Small intestine (tissue), 7 donors: ENCODE measurements around the gene KRT84. TPM values are rescaled to one million over a fixed set of nuclear protein-coding genes. Genes with fewer than 3 reads are reported as not detected.
"Not testable (repeated sequence)": the region's sequence is repeated elsewhere in the genome, so short reads cannot be mapped to it uniquely, and the experiment has no call there.

Source experiments
- DNase-seq, 2 donors: peaks; one replicate each; pipeline versions ENCODE4 v3.0.0 to v3.0.0-alpha.2; 2013
- FAIRE-seq: peaks from 2 replicates; lab custom pipeline; 2012; peaks lifted over from hg19 to GRCh38; lab: Jason Lieb, UNC
- H3K27ac ChIP-seq, 3 donors: one replicate each; pipeline ENCODE4 v1.5.1; 2013; ENCODE audit warnings: low read length in 2 of 3, mild to moderate bottlenecking in 2 of 3, control low read depth in 1 of 3, inconsistent platforms in 1 of 3, low read depth in 1 of 3, moderate library complexity in 1 of 3
- H3K27me3 ChIP-seq, 3 donors: one replicate each; pipeline ENCODE4 v1.6.1; 2013; ENCODE audit warnings: low read length in 3 of 3, inconsistent platforms in 1 of 3; ENCODE audit not compliant: control insufficient read depth in 3 of 3, insufficient read depth in 3 of 3
- H3K36me3 ChIP-seq, 3 donors: one replicate each; pipeline ENCODE4 v1.6.1; 2013; ENCODE audit warnings: low read length in 3 of 3, inconsistent platforms in 1 of 3, low read depth in 1 of 3, mild to moderate bottlenecking in 1 of 3, moderate library complexity in 1 of 3; ENCODE audit not compliant: control insufficient read depth in 3 of 3, insufficient read depth in 2 of 3
- H3K4me1 ChIP-seq, 3 donors: one replicate each; pipeline ENCODE4 v1.6.1; 2013; ENCODE audit warnings: low read length in 2 of 3, inconsistent platforms in 1 of 3, low read depth in 1 of 3, mild to moderate bottlenecking in 1 of 3, moderate library complexity in 1 of 3; ENCODE audit not compliant: control insufficient read depth in 3 of 3, insufficient read depth in 2 of 3
- H3K4me3 ChIP-seq, 3 donors: one replicate each; pipeline ENCODE4 v1.5.1; 2013; ENCODE audit warnings: low read length in 3 of 3, control low read depth in 1 of 3, inconsistent platforms in 1 of 3, low read depth in 1 of 3, mild to moderate bottlenecking in 1 of 3, moderate library complexity in 1 of 3
- H3K9me3 ChIP-seq, 2 donors: one replicate each; pipeline ENCODE4 v1.6.1; 2013; ENCODE audit warnings: low read depth in 1 of 2, low read length in 1 of 2; ENCODE audit not compliant: control insufficient read depth in 2 of 2, insufficient read depth in 1 of 2
- WGBS, 3 donors: extraction: QIAGEN DNeasy Blood & Tissue Kit; methylation state at CpG; one replicate each; pipeline ENCODE4 v1.1.7; 2013; 5-methylcytosine and 5-hydroxymethylcytosine counted together
- polyA plus RNA-seq, 4 donors: library from polyadenylated mRNA; stranded (reverse) in 3 of 4; unstranded in 1 of 4; fragments of 200-250 nt in 3 of 4; fragments of 120-200 nt in 1 of 4; gene quantifications; one replicate each; pipeline versions ENCODE4 v1.2.1 to v1.2.3, GENCODE V29; 2013
- donor health status: healthy with polysubstance abuse.
- donor health status: control.
- donor health status: control.
- donor health status: Bipolar disorder and iron deficiency.
- donor health status: healthy.

KRT84 gene
- polyA plus RNA-seq, 4 donors = not detected

DNA sequence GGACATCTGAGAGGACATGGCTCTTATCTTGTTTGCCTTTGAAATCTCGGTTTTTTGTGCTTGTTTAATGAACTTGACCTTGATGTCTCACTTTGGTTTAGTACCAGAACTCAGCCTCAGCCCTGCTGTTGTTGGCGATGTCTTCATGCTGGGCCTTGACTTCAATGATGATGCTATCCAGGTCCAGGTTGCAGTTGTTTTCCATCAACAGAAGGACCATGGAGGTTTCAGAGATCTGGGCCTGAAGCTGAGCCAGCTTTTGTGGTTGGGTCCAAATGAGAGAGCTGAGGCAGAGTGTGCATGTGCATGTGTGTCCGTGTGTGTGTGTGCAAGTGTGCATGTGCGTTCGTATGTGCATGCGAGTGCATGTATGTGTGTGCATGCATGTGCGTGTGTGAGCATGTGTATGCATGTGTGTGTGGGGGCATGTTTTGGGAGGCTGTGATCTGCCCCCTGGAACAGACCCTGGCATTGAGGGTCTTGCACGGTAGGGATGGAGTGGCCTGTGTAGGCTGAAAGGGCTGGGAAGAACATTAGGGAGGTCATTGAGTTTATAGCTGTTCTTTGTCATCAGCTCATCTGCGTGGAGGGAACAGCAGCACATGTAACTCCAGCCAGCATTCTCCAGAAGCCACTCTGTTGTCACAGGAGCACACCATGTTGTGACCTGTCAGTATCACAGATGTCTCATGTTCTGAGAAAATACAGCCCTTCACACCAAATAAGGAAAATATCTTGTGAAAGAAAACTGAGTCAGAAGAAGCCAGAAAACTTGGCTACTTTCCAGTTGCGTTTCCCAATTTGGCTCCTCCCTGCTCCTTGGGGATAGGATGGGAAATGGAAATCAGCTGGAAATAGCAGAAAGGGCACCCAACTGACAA lies 30.7 kb upstream of the KRT84 start:
- Histone ChIP-seq H3K4me3 (no peak overlapping the region), H3K9me3 (no peaks in the 10 kb centered on the region), H3K4me1 (no peaks in the 10 kb centered on the region), H3K36me3 (no peaks in the 10 kb centered on the region), H3K27ac (peak overlapping the region in 1 of 3 donors; percentile 30), H3K27me3 (no peaks in the 10 kb centered on the region)
- 63 to 68% (median 64%) methylated on average over 10 of the region's 10 CpGs for WGBS, 3 donors
- no peak for FAIRE-seq
- DNase-seq = no peak

DNA sequence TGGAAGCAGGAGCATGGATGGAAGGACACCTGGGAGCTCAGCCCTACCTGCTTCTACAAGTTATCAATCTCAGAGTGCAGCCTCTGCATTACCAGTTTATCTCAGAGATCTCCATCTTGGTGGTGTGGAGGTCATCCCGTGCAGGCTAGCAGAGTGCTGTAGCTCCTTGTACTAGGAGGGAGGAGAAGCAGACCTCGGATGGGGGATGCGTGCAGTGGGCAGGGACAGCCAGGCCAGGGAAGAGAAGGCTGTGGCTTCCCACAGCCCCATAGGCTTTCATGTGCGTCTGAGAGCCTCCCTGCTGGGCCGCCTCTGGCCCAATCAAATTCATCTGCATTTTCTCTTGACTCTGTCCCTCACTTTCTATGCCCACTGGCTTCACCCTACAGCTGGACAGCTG lies 29.5 kb upstream of the KRT84 start:
- Histone ChIP-seq H3K27me3 (no peaks in the 10 kb centered on the region), H3K9me3 (no peaks in the 10 kb centered on the region), H3K4me3 (no peak overlapping the region), H3K4me1 (no peaks in the 10 kb centered on the region), H3K36me3 (no peaks in the 10 kb centered on the region), H3K27ac (no peak overlapping the region)
- 70 to 83% (median 76%) methylated on average over 5 of the region's 5 CpGs for WGBS, 3 donors
- FAIRE-seq = no peak
- no peak for DNase-seq

DNA sequence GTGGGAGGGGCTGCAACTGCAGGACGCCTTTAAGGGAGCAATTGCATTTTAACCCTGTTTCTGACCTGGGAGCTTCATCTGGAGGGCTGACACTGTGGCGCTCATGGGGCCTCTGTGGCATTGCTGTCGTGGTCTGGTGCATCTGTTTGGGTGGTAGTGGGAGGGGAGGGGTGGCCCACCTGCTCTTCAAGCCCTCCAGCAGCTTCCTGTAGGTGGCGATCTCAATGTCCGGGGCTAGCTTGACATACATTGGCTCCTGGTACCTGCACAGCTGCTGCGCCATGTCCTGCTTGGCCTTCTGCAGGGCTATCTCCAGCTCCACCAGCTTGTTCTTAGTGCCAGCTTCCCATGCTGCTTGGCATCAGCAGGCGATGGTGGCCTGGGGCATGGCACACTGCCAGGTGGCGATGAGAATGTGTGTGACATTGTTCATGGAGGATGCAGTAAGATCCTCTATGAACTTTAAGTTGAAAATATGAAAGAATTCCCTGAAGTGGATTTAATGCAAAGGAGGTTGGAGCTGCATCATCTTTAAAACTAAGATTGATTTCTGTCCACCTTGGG lies 28.4 kb upstream of the KRT84 start:
- FAIRE-seq = no peak
- no peaks in the 10 kb centered on the region for H3K4me1 ChIP-seq
- 68 to 75% (median 69%) methylated on average over 8 of the region's 8 CpGs for WGBS, 3 donors
- H3K4me3 ChIP-seq = no peak overlapping the region
- no peak for DNase-seq
- H3K36me3 ChIP-seq = no peaks in the 10 kb centered on the region
- no peaks in the 10 kb centered on the region for H3K27me3 ChIP-seq
- H3K9me3 ChIP-seq = no peaks in the 10 kb centered on the region
- H3K27ac ChIP-seq = no peak overlapping the region

DNA sequence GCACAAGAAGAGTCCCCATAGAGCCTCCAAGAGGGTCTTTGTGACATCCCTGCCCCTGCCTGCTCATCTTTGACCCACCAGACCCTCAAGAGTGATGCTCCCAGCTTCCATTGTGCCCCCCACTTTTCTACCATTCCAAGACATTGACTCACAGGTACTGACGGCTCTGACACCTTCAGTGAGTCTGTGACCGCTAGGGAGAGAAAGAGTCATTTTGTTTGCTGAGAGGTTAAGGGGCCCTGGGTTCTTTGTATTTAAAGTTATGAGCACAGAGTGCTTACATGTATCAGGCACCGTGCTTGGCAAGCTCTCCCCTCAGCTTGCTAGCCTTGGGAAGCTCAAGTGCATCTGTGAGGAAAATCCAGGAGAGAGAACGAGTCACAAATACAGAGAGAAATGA lies 27.8 kb upstream of the KRT84 start:
- H3K4me3 ChIP-seq = no peak overlapping the region
- DNase-seq (no peak), FAIRE-seq (no peak)
- H3K9me3 ChIP-seq = no peaks in the 10 kb centered on the region
- H3K4me1 ChIP-seq = no peaks in the 10 kb centered on the region
- H3K27ac ChIP-seq = no peak overlapping the region
- H3K36me3 ChIP-seq = no peaks in the 10 kb centered on the region
- 45 to 53% (median 45%) methylated on average over 4 of the region's 4 CpGs for WGBS, 3 donors
- no peaks in the 10 kb centered on the region for H3K27me3 ChIP-seq

DNA sequence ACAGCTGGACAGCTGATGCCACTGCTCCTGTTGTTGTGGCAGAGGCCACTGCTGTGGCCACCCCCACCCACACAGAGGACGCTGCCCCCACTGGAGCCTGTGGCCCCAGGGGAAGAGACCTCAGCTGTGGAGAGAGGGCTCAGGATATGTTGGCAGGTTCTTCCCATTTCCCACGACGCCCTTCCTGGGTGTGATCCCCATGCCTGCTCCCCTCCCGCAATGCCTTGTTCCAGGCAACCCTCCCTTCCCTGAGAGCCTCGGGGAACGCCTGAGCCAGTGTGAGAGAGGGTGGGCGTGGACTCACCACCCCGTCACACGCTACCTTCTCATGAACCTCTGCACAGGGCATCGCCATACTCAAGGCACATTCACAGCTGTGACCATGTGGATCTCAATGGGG lies 26.4 kb upstream of the KRT84 start:
- no peak for DNase-seq
- H3K4me3 ChIP-seq = no peak overlapping the region
- no peaks in the 10 kb centered on the region for H3K4me1 ChIP-seq
- WGBS, 3 donors = 80 to 83% (median 83%) methylated on average over 10 of the region's 10 CpGs
- no peak for FAIRE-seq
- no peak overlapping the region for H3K27ac ChIP-seq
- H3K27me3 ChIP-seq = no peaks in the 10 kb centered on the region
- H3K9me3 ChIP-seq = no peaks in the 10 kb centered on the region
- no peaks in the 10 kb centered on the region for H3K36me3 ChIP-seq

DNA sequence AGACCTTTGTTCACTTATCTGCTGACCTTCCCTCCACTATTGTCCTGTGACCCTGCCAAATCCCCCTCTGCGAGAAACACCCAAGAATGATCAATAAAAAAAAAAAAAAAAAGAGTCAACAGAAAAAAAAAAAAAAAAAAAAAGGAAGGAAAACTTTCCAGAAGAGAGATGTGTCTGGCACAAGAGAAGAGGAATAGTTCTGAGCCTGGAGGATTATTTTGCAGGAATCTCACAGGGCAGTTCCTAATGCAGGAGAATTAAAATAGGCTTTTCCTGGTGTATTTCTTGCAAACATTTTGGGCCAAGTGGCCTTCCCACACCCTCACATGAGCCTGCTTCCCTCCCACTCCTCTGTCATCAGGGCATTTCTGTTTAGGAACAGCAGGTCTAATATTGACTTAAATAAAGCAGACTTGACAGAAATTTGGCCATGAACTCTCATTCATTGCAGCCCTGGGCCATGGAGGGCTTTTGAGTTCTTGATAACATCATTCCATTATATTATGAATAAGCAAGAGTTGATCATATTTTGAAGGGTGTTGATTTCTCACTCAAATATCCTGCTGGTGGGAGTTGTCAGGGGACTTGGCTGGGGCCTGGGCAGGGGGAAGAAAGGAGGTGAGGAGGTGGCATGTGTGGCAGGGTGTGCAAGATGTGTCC lies 25.3 kb upstream of the KRT84 start:
- H3K4me1 ChIP-seq, H3K9me3 ChIP-seq, DNase-seq, H3K27ac ChIP-seq, FAIRE-seq, H3K27me3 ChIP-seq, H3K4me3 ChIP-seq, H3K36me3 ChIP-seq: not testable (repeated sequence)
- 17% methylated on average over 1 of the region's 1 CpG; no CpG with 5 or more reads in 2 of the 3 donors for WGBS, 3 donors

DNA sequence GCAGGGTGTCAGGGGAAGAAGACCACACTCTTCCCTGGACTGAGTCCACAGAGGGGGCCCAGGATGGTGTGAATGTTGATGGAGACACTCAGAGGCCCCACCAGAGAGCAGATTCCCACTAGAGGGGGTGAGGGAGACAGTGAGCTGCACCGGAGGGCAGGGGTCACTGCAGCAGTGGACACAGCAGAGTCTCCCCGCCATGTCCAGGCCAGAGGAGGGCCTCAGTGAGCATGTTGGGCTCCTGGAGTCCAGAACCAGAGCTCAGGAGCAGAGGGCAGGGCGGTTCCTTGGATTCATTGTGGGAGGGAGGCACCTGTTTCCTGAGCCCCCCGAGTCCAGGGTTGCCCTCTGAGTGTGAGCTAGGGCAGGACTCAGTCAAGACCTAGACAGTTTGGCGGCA lies 22.5 kb upstream of the KRT84 start:
- Histone ChIP-seq H3K36me3 (no peaks in the 10 kb centered on the region), H3K27ac (no peak overlapping the region), H3K27me3 (no peaks in the 10 kb centered on the region), H3K4me3 (no peak overlapping the region), H3K9me3 (no peaks in the 10 kb centered on the region), H3K4me1 (no peaks in the 10 kb centered on the region)
- 75 to 85% (median 76%) methylated on average over 5 of the region's 5 CpGs for WGBS, 3 donors
- FAIRE-seq (no peak), DNase-seq (no peak)

DNA sequence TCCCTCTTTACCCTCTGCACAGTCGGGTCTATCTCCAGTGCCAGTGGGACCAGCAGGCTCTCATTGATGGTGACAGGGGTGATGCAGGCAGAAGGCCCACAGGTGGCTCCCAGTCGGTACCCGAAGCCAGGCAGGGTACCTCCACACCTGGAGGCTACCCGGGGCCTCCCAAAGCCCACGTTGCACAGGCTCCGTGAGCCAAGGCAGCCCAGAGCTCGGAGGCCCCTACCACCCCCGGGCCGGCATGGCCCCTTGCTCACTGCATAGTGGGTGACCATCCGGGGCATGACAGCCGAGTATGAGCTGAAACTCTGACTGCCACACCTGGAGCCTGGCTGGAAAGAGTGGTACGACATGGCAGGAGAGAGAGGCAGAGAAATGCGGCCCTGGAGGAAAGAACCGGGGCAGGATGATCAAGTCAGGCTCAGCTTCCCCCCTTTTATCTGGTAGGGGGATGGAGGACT lies 20.5 kb upstream of the KRT84 start, which contains the start of gene KRT82:
KRT82 (minus strand) TSS at position 414 of the 464 bp plus-strand sequence; CDS start at position 356, 58 bp downstream.
- Histone ChIP-seq H3K36me3 (no peaks in the 10 kb centered on the region), H3K4me3 (no peak within 1 kb of the TSS), H3K4me1 (no peaks in the 10 kb centered on the region), H3K27me3 (no peaks in the 10 kb centered on the region), H3K27ac (no peak within 1 kb of the TSS), H3K9me3 (no peaks in the 10 kb centered on the region)
- no peak for FAIRE-seq
- DNase-seq = no peak
- WGBS, 3 donors = 89 to 90% (median 90%) methylated on average over 14 of the region's 14 CpGs
